Esophagus squamous epithelium (tissue), 4 donors: ENCODE results near the gene CREBBP.

Source experiments
- POLR2A ChIP-seq, 4 donors: fragments of 450-650 bp; IDR thresholded peaks; one replicate each; pipeline ENCODE4 v1.6.1; 2017; ENCODE audit warnings: antibody characterized with exemption in 4 of 4, mild to moderate bottlenecking in 4 of 4, moderate library complexity in 3 of 4
- TF ChIP-seq, protein P1 (sequence below), 6 experiments: fragments of 450-650 bp in 4 of 6; fragments of 200-600 bp in 2 of 6; sonication (generic) in 2 of 6; IDR thresholded peaks; one replicate each; pipeline ENCODE4 v1.5.1; 2016 to 2019; ENCODE audit warnings: antibody characterized with exemption in 6 of 6, mild to moderate bottlenecking in 4 of 6, moderate library complexity in 4 of 6

DNA sequence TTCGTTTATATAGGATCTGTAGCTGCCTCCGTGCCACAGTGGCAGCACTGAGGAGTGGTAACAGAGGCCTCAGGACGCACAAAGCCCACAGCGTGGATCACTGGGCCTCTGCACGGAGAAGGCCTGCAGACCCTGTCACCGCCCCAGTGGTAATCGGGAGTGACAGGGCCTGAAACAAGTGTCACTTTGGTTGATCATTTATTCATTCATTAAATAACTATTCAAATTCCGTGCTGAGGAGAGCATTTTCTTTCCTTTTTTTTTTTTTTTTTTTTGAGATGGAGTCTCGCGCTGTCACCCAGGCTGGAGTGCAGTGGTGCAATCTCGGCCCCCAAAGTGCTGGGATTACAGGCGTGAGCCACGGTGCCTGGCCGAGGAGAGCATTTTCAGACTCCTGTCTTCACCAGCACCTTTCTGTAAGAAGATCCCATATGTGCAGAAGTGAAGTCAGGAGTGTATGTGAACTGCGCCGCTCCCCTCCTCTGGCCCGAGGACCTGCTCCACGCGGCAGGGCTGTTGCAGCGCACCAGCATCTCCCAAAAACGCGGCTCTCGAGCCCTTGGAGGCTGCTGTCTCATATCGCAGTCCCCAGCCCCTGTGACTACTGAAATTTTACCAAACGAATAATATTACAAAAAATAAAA, 118.3 kb downstream of the CREBBP start:
- TF ChIP-seq, protein P1, sequence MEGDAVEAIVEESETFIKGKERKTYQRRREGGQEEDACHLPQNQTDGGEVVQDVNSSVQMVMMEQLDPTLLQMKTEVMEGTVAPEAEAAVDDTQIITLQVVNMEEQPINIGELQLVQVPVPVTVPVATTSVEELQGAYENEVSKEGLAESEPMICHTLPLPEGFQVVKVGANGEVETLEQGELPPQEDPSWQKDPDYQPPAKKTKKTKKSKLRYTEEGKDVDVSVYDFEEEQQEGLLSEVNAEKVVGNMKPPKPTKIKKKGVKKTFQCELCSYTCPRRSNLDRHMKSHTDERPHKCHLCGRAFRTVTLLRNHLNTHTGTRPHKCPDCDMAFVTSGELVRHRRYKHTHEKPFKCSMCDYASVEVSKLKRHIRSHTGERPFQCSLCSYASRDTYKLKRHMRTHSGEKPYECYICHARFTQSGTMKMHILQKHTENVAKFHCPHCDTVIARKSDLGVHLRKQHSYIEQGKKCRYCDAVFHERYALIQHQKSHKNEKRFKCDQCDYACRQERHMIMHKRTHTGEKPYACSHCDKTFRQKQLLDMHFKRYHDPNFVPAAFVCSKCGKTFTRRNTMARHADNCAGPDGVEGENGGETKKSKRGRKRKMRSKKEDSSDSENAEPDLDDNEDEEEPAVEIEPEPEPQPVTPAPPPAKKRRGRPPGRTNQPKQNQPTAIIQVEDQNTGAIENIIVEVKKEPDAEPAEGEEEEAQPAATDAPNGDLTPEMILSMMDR (IDR thresholded peaks at IDR 0.05), result no peak
- TF ChIP-seq POLR2A (IDR thresholded peaks at IDR 0.05), result no peak
